Measurements from ENCODE around the gene RSAD1.

Gene RSAD1

DNA sequence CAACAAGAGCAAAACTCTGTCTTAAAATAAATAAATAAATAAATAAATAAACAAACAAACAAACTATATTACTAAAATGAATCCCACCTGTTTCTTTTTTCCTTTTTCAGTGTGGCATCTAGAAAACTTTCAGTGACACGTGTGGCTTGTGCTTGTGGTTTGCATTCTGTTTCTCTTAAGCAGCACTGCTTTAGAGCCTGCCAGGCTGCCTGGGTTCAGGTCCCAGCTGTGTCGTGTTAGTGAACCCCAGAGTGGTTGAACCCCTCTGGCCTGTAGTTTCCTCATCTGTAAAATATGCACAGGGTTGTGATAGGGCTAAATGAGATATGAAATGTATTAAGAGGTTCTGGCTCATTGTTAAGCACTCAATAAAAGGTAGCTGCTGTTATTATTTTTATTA lies 41.8 kb downstream of the RSAD1 start (continued):
- TF ChIP-seq, protein P1, sequence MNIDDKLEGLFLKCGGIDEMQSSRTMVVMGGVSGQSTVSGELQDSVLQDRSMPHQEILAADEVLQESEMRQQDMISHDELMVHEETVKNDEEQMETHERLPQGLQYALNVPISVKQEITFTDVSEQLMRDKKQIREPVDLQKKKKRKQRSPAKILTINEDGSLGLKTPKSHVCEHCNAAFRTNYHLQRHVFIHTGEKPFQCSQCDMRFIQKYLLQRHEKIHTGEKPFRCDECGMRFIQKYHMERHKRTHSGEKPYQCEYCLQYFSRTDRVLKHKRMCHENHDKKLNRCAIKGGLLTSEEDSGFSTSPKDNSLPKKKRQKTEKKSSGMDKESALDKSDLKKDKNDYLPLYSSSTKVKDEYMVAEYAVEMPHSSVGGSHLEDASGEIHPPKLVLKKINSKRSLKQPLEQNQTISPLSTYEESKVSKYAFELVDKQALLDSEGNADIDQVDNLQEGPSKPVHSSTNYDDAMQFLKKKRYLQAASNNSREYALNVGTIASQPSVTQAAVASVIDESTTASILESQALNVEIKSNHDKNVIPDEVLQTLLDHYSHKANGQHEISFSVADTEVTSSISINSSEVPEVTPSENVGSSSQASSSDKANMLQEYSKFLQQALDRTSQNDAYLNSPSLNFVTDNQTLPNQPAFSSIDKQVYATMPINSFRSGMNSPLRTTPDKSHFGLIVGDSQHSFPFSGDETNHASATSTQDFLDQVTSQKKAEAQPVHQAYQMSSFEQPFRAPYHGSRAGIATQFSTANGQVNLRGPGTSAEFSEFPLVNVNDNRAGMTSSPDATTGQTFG (tag by site-specific recombination; IDR thresholded peaks at IDR 0.05; ENCODE audit: borderline replicate concordance), result no peak
- TF ChIP-seq ZNF311 (tag by site-specific recombination; IDR thresholded peaks at IDR 0.05; ENCODE audit: borderline replicate concordance) (no peak), ZNF16 (tag by site-specific recombination; IDR thresholded peaks at IDR 0.05; ENCODE audit: low read depth) (no peak), ZNF473 (tag by site-specific recombination; IDR thresholded peaks at IDR 0.05) (no peak), ZNF341 (tag by site-specific recombination; IDR thresholded peaks at IDR 0.05; ENCODE audit: low read depth) (no peak), WT1 (tag by site-specific recombination; IDR thresholded peaks at IDR 0.05) (no peak), ZNF10 (tag by site-specific recombination; IDR thresholded peaks at IDR 0.05) (no peak)
- TF ChIP-seq, protein P2, sequence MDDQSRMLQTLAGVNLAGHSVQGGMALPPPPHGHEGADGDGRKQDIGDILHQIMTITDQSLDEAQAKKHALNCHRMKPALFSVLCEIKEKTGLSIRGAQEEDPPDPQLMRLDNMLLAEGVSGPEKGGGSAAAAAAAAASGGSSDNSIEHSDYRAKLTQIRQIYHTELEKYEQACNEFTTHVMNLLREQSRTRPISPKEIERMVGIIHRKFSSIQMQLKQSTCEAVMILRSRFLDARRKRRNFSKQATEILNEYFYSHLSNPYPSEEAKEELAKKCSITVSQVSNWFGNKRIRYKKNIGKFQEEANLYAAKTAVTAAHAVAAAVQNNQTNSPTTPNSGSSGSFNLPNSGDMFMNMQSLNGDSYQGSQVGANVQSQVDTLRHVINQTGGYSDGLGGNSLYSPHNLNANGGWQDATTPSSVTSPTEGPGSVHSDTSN (CRISPR knock-in tag; IDR thresholded peaks at IDR 0.05), result no peak

DNA sequence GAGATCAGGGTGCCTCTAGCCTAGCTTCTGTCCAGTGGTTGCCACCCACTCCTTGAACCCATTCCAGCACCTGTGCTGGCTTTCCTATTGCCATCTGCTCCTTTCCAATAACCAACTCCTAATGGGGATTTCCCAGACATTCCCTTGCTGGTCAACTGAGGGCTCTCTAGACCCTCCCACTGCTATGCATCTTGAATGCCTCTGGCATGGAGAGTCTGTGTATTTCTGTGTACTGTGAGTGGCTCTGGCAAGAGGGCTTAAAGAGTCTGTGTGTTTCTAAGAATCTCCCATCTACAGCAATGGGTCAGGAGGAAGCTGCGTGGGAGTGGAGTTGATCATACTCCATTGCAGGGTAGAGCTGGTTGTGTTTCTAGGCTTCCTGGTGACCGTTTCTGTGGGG lies 42.9 kb downstream of the RSAD1 start:
- Histone ChIP-seq H3K36me3 (ENCODE audit: control insufficient read depth in 2 of 2, insufficient read depth in 1 of 2, low read length in 2 of 2) (no peaks in the 10 kb centered on the region), H3K4me3 (ENCODE audit: low read depth, low read length) (no peak overlapping the region), H3K27ac (ENCODE audit: extremely low read depth, low read depth, low read length) (no peak overlapping the region), H3K9me3 (ENCODE audit: control insufficient read depth, insufficient read depth, low read depth, low read length) (no peaks in the 10 kb centered on the region), H3K4me1 (ENCODE audit: control insufficient read depth, insufficient read depth, low read length) (no peaks in the 10 kb centered on the region)
- ChIA-PET CTCF (interaction anchor here (0.8 to 1.2 kb wide), 4 partner anchors 9 to 99 kb away, joined by 3 to 6 read pairs (median 4); no protein-coding TSS in a partner anchor), POLR2A (interaction anchor here (0.6 kb wide), 1 partner anchor 12 kb away, joined by 3 read pairs; no protein-coding TSS in a partner anchor)
- no peak for TF ChIP-seq SALL2 (tag by site-specific recombination; IDR thresholded peaks at IDR 0.05; ENCODE audit: borderline replicate concordance)
- TF ChIP-seq ZBTB7A (tag by site-specific recombination; IDR thresholded peaks at IDR 0.05; ENCODE audit: low read depth), result no peak
- TF ChIP-seq ZNF514 (tag by site-specific recombination; IDR thresholded peaks at IDR 0.05), result no peak
- TF ChIP-seq, protein P3, sequence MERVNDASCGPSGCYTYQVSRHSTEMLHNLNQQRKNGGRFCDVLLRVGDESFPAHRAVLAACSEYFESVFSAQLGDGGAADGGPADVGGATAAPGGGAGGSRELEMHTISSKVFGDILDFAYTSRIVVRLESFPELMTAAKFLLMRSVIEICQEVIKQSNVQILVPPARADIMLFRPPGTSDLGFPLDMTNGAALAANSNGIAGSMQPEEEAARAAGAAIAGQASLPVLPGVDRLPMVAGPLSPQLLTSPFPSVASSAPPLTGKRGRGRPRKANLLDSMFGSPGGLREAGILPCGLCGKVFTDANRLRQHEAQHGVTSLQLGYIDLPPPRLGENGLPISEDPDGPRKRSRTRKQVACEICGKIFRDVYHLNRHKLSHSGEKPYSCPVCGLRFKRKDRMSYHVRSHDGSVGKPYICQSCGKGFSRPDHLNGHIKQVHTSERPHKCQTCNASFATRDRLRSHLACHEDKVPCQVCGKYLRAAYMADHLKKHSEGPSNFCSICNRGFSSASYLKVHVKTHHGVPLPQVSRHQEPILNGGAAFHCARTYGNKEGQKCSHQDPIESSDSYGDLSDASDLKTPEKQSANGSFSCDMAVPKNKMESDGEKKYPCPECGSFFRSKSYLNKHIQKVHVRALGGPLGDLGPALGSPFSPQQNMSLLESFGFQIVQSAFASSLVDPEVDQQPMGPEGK (tag by site-specific recombination; IDR thresholded peaks at IDR 0.05), result no peak
- TF ChIP-seq, protein P1 (tag by site-specific recombination; IDR thresholded peaks at IDR 0.05; ENCODE audit: borderline replicate concordance), result no peak
- TF ChIP-seq, protein P4, sequence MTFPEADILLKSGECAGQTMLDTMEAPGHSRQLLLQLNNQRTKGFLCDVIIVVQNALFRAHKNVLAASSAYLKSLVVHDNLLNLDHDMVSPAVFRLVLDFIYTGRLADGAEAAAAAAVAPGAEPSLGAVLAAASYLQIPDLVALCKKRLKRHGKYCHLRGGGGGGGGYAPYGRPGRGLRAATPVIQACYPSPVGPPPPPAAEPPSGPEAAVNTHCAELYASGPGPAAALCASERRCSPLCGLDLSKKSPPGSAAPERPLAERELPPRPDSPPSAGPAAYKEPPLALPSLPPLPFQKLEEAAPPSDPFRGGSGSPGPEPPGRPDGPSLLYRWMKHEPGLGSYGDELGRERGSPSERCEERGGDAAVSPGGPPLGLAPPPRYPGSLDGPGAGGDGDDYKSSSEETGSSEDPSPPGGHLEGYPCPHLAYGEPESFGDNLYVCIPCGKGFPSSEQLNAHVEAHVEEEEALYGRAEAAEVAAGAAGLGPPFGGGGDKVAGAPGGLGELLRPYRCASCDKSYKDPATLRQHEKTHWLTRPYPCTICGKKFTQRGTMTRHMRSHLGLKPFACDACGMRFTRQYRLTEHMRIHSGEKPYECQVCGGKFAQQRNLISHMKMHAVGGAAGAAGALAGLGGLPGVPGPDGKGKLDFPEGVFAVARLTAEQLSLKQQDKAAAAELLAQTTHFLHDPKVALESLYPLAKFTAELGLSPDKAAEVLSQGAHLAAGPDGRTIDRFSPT (tag by site-specific recombination; IDR thresholded peaks at IDR 0.05), result no peak
- TF ChIP-seq, protein P5, sequence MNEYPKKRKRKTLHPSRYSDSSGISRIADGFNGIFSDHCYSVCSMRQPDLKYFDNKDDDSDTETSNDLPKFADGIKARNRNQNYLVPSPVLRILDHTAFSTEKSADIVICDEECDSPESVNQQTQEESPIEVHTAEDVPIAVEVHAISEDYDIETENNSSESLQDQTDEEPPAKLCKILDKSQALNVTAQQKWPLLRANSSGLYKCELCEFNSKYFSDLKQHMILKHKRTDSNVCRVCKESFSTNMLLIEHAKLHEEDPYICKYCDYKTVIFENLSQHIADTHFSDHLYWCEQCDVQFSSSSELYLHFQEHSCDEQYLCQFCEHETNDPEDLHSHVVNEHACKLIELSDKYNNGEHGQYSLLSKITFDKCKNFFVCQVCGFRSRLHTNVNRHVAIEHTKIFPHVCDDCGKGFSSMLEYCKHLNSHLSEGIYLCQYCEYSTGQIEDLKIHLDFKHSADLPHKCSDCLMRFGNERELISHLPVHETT (tag by site-specific recombination; IDR thresholded peaks at IDR 0.05), result no peak
- no peak for TF ChIP-seq ZNF561 (tag by site-specific recombination; IDR thresholded peaks at IDR 0.05; ENCODE audit: borderline replicate concordance)
- TF ChIP-seq ZNF133 (tag by site-specific recombination; IDR thresholded peaks at IDR 0.05), result no peak
- no peak for TF ChIP-seq RBAK (tag by site-specific recombination; IDR thresholded peaks at IDR 0.05)
- TF ChIP-seq, protein P6, sequence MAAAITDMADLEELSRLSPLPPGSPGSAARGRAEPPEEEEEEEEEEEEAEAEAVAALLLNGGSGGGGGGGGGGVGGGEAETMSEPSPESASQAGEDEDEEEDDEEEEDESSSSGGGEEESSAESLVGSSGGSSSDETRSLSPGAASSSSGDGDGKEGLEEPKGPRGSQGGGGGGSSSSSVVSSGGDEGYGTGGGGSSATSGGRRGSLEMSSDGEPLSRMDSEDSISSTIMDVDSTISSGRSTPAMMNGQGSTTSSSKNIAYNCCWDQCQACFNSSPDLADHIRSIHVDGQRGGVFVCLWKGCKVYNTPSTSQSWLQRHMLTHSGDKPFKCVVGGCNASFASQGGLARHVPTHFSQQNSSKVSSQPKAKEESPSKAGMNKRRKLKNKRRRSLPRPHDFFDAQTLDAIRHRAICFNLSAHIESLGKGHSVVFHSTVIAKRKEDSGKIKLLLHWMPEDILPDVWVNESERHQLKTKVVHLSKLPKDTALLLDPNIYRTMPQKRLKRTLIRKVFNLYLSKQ (tag by site-specific recombination; IDR thresholded peaks at IDR 0.05; ENCODE audit: borderline replicate concordance), result no peak
- TF ChIP-seq ZNF239 (tag by site-specific recombination; IDR thresholded peaks at IDR 0.05), result no peak
- TF ChIP-seq, protein P7, sequence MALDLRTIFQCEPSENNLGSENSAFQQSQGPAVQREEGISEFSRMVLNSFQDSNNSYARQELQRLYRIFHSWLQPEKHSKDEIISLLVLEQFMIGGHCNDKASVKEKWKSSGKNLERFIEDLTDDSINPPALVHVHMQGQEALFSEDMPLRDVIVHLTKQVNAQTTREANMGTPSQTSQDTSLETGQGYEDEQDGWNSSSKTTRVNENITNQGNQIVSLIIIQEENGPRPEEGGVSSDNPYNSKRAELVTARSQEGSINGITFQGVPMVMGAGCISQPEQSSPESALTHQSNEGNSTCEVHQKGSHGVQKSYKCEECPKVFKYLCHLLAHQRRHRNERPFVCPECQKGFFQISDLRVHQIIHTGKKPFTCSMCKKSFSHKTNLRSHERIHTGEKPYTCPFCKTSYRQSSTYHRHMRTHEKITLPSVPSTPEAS (tag by site-specific recombination; IDR thresholded peaks at IDR 0.05), result no peak
- no peak for TF ChIP-seq ZNF76 (tag by site-specific recombination; IDR thresholded peaks at IDR 0.05; ENCODE audit: borderline replicate concordance, low read depth)
